Measurements from ENCODE around the gene CFAP57.

DNA sequence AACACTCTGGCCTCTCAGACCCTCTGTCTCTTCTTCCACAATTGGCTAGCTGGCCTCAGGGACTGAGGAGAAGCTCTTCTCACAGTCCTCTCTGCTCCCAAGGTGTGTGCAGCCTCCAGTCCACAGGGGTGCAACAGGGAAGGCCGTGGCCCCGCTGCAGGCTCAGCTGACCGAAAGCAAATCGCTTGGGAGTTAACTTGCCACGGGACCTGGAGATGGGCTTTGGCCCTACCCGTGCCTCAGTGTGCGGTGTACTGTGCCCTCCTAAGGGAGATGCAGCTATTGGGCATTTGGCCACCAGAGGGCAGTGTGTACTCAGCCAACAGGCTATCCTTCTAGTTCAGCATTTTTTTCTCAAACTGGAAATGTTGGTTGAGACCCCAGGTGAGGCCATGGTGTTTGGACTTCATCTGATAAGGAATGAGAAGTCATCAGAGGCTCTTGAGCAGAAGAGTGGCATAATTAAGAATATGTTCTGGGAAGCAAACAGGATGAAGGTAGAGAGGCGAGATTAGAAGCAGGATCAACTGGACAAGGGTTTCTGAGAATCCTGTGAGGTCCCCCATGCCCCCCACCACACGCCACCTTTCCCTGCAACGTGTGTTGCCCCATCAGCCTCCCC, 55.1 kb downstream of the CFAP57 start:
- TF ChIP-seq CTCF (conservative IDR thresholded peaks at IDR 0.05) (peak; percentile 97), EZH2 (IDR thresholded peaks at IDR 0.05; ENCODE audit: low read depth) (no peak)
